SK-N-SH treated with all-trans-retinoic acid at 6 μM for 48 hours (cell line): ENCODE results near the gene FECH.

ENCODE experiments used
- ARNTL ChIP-seq: fragments of 450-650 bp; formaldehyde crosslinking; IDR thresholded peaks from 2 replicates; pipeline ENCODE4 v1.5.0; 2020; ENCODE audit warnings: low read depth, mild to moderate bottlenecking, moderate library complexity, borderline replicate concordance
- BACH2 ChIP-seq: fragments of 250-450 bp; sonication (Bioruptor Pico); IDR thresholded peaks from 2 replicates; pipeline ENCODE4 v1.9.0; 2021; ENCODE audit warnings: mild to moderate bottlenecking, borderline replicate concordance
- CSDC2 ChIP-seq: fragments of 250-450 bp; sonication (Bioruptor Pico); IDR thresholded peaks from 2 replicates; pipeline ENCODE4 v1.5.0; 2020; ENCODE audit warnings: mild to moderate bottlenecking, moderate library complexity
- ISL1 ChIP-seq: fragments of 250-450 bp; sonication (Bioruptor Pico); IDR thresholded peaks from 2 replicates; pipeline ENCODE4 v2.1.2; 2022; ENCODE audit warnings: mild to moderate bottlenecking, moderate library complexity
- RARB ChIP-seq: fragments of 250-450 bp; sonication (Bioruptor Pico); IDR thresholded peaks from 2 replicates; pipeline ENCODE4 v1.8.0; 2021; ENCODE audit warnings: mild to moderate bottlenecking, moderate library complexity
- SNAI2 ChIP-seq: fragments of 250-450 bp; sonication (Bioruptor Pico); IDR thresholded peaks from 2 replicates; pipeline ENCODE4 v1.5.0; 2020; ENCODE audit warnings: mild to moderate bottlenecking, moderate library complexity
- ZFP3 ChIP-seq: fragments of 250-450 bp; sonication (Bioruptor Pico); IDR thresholded peaks from 2 replicates; pipeline ENCODE4 v1.5.0; 2020; ENCODE audit warnings: mild to moderate bottlenecking, moderate library complexity
- ZNF565 ChIP-seq: fragments of 450-650 bp; formaldehyde crosslinking; conservative IDR thresholded peaks from 2 replicates; pipeline ENCODE4 v1.5.0; 2020; ENCODE audit warnings: low read depth, mild to moderate bottlenecking, moderate library complexity
- ZNF70 ChIP-seq: fragments of 450-650 bp; formaldehyde crosslinking; IDR thresholded peaks from 2 replicates; pipeline ENCODE4 v1.5.0; 2020; ENCODE audit warnings: mild to moderate bottlenecking, moderate library complexity
- ZNF8 ChIP-seq: fragments of 450-650 bp; formaldehyde crosslinking; IDR thresholded peaks from 2 replicates; pipeline ENCODE4 v1.5.0; 2020; ENCODE audit warnings: mild to moderate bottlenecking, moderate library complexity
- TF ChIP-seq, protein P1 (sequence below): fragments of 250-450 bp; sonication (Bioruptor Pico); IDR thresholded peaks from 2 replicates; pipeline ENCODE4 v1.8.0; 2020; ENCODE audit warnings: mild to moderate bottlenecking, moderate library complexity, borderline replicate concordance
- TF ChIP-seq, protein P2 (sequence below): fragments of 250-450 bp; sonication (Bioruptor Pico); IDR thresholded peaks from 2 replicates; pipeline ENCODE4 v1.5.1; 2020; ENCODE audit warnings: low read depth, mild to moderate bottlenecking, moderate library complexity

DNA sequence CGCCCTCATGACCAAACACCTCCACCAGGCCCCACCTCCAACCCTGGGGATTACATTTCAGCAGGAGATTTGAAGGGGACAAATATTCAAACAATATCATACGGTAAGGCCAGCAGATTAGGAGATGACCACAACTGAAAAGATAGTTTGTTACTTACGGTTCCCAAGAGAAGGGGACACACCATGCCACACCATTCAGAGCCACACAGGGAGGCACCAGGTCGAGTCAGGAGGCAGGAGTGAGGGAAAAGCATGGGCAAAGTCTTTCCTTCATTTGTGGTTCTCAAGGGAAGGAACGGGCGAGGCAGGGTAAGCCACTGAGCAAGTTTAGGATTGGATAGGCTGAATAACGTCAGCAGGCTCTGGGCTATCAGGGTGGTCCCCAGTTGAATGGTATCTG lies 57.4 kb downstream of the FECH start:
- TF ChIP-seq ZNF565 (CRISPR knock-in tag), result no peak
- TF ChIP-seq ZNF8, result no peak
- TF ChIP-seq SNAI2 (CRISPR knock-in tag), result no peak
- no peak for TF ChIP-seq CSDC2 (CRISPR knock-in tag)
- TF ChIP-seq, protein P1, sequence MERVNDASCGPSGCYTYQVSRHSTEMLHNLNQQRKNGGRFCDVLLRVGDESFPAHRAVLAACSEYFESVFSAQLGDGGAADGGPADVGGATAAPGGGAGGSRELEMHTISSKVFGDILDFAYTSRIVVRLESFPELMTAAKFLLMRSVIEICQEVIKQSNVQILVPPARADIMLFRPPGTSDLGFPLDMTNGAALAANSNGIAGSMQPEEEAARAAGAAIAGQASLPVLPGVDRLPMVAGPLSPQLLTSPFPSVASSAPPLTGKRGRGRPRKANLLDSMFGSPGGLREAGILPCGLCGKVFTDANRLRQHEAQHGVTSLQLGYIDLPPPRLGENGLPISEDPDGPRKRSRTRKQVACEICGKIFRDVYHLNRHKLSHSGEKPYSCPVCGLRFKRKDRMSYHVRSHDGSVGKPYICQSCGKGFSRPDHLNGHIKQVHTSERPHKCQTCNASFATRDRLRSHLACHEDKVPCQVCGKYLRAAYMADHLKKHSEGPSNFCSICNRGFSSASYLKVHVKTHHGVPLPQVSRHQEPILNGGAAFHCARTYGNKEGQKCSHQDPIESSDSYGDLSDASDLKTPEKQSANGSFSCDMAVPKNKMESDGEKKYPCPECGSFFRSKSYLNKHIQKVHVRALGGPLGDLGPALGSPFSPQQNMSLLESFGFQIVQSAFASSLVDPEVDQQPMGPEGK (CRISPR knock-in tag), result no peak
- no peak for TF ChIP-seq ZFP3
- no peak for TF ChIP-seq RARB (CRISPR knock-in tag)
- no peak for TF ChIP-seq ZNF70 (CRISPR knock-in tag)
- TF ChIP-seq ARNTL (CRISPR knock-in tag), result no peak
- TF ChIP-seq, protein P2, sequence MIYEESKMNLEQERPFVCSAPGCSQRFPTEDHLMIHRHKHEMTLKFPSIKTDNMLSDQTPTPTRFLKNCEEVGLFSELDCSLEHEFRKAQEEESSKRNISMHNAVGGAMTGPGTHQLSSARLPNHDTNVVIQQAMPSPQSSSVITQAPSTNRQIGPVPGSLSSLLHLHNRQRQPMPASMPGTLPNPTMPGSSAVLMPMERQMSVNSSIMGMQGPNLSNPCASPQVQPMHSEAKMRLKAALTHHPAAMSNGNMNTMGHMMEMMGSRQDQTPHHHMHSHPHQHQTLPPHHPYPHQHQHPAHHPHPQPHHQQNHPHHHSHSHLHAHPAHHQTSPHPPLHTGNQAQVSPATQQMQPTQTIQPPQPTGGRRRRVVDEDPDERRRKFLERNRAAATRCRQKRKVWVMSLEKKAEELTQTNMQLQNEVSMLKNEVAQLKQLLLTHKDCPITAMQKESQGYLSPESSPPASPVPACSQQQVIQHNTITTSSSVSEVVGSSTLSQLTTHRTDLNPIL, result no peak
- TF ChIP-seq ISL1 (CRISPR knock-in tag), result no peak
- no peak for TF ChIP-seq BACH2 (CRISPR knock-in tag)
